K562 (cell line): ENCODE data around the gene MYLIP. TPM values are rescaled to one million over a fixed set of nuclear protein-coding genes. Genes with fewer than 3 reads are reported as not detected.

Experiments used
- ARNT ChIP-seq, 2 experiments: fragments of 450-650 bp; IDR thresholded peaks; 2 replicates each; pipeline ENCODE4 v1.6.1; 2016; ENCODE audit warnings: mild to moderate bottlenecking in 1 of 2
- ATF4 ChIP-seq: fragments of 450-650 bp; formaldehyde crosslinking; IDR thresholded peaks from 2 replicates; pipeline ENCODE4 v1.4.0; 2022; ENCODE audit warnings: mild to moderate bottlenecking, moderate library complexity
- BDP1 ChIP-seq: IDR thresholded peaks from 3 replicates; pipeline ENCODE4 v1.6.1; 2011; ENCODE audit not compliant: insufficient read length, insufficient read depth
- CUX1 ChIP-seq: fragments of 200-800 bp; sonication (Bioruptor generic); IDR thresholded peaks from 2 replicates; pipeline ENCODE4 v1.6.1; 2016; ENCODE audit warnings: missing genetic modification characterization, missing compliant biosample characterization
- ELF2 ChIP-seq: fragments of 250-450 bp; sonication (Bioruptor Pico); IDR thresholded peaks from 2 replicates; pipeline ENCODE4 v1.5.0; 2021; ENCODE audit warnings: mild to moderate bottlenecking
- HEY1 ChIP-seq: fragments of 250-450 bp; sonication (Bioruptor Pico); IDR thresholded peaks from 2 replicates; pipeline ENCODE4 v1.5.0; 2020; ENCODE audit warnings: mild to moderate bottlenecking, moderate library complexity, borderline replicate concordance
- HMBOX1 ChIP-seq: sonication (generic); IDR thresholded peaks from 2 replicates; pipeline ENCODE4 v1.6.1; 2016
- ID3 ChIP-seq, 2 experiments: fragments of 250-450 bp in 1 of 2; fragments of 450-650 bp in 1 of 2; sonication (Bioruptor Pico) in 1 of 2; IDR thresholded peaks; 2 replicates each; pipeline versions ENCODE4 v1.6.1 to v1.8.0; 2016 to 2021; ENCODE audit warnings: mild to moderate bottlenecking in 2 of 2, moderate library complexity in 2 of 2, missing compliant biosample characterization in 1 of 2, missing genetic modification characterization in 1 of 2
- KAT7 ChIP-seq: sonication (generic); formaldehyde crosslinking; IDR thresholded peaks from 2 replicates; pipeline ENCODE4 v1.8.0; 2022; ENCODE audit warnings: missing genetic modification reagents, mild to moderate bottlenecking, borderline replicate concordance
- RBM22 ChIP-seq: fragments of 200-400 bp; formaldehyde crosslinking; IDR thresholded peaks from 2 replicates; pipeline ENCODE4 v1.6.1; 2018; ENCODE audit warnings: low read length, low read depth; ENCODE audit not compliant: poor library complexity, severe bottlenecking
- RCOR1 ChIP-seq, 2 experiments: IDR thresholded peaks; 2 replicates each; pipeline ENCODE4 v1.6.1; 2012; ENCODE audit warnings: low read depth in 2 of 2, low read length in 2 of 2, borderline replicate concordance in 1 of 2, improper control_type of control experiment in 1 of 2
- SIRT6 ChIP-seq: IDR thresholded peaks from one replicate; pipeline ENCODE4 v1.6.1; 2012; ENCODE audit warnings: low read depth, mild to moderate bottlenecking, control low read depth, inconsistent platforms, low read length, moderate library complexity
- TARDBP ChIP-seq: fragments of 450-650 bp; IDR thresholded peaks from 2 replicates; pipeline ENCODE4 v1.6.1; 2016
- THRB ChIP-seq: fragments of 450-650 bp; formaldehyde crosslinking; conservative IDR thresholded peaks from 2 replicates; pipeline ENCODE4 v1.4.0; 2022; ENCODE audit warnings: mild to moderate bottlenecking, missing genetic modification characterization
- ZBTB49 ChIP-seq: sonication (generic); formaldehyde crosslinking; IDR thresholded peaks from 2 replicates; pipeline ENCODE4 v1.8.0; 2022; ENCODE audit warnings: missing genetic modification reagents, mild to moderate bottlenecking, borderline replicate concordance
- ZNF431 ChIP-seq: sonication (generic); formaldehyde crosslinking; IDR thresholded peaks from 2 replicates; pipeline ENCODE4 v1.8.0; 2022; ENCODE audit warnings: mild to moderate bottlenecking, missing genetic modification reagents
- polyA plus RNA-seq, 8 experiments: library from polyadenylated mRNA; depleted of rRNA in 4 of 8; stranded (reverse) in 5 of 8; unstranded in 3 of 8; fragments of >200 nt; fragmentation: Nextera tagmentation in 2 of 8; fragmentation: Illumina TruSeq in 1 of 8; extraction: Ambion mirVana in 2 of 8; extraction: Trizol in 1 of 8; gene quantifications; 2 replicates each; pipeline versions ENCODE4 v1.2.1 to v1.2.3, GENCODE V29; 2011 to 2014; ENCODE audit warnings: inconsistent platforms in 1 of 8, missing spikeins in 1 of 8
- total RNA-seq, 7 experiments: library from RNA; depleted of rRNA in 6 of 7; stranded (reverse); fragments of >200 nt in 6 of 7; fragmentation: Illumina TruSeq in 2 of 7; extraction: Trizol in 2 of 7; gene quantifications; 2 replicates each; pipeline versions ENCODE4 v1.2.1 to v1.2.3, GENCODE V29; 2011 to 2021; ENCODE audit warnings: low replicate concordance in 1 of 7

Gene MYLIP
- total and polyA plus RNA-seq, 9 of the 15 experiments (the other 6 are each of a cell fraction or from before 2014, with no cell fraction given): 10.8 to 43.5 (median 31.5) TPM

GRCh38 chr6:16168121-16168520 is 39.2 kb downstream of the MYLIP start (continued):
- TF ChIP-seq CUX1 (CRISPR knock-in tag) (no peak), HMBOX1 (peak; percentile 34), THRB (CRISPR knock-in tag) (no peak), ATF4 (CRISPR knock-in tag) (0 out of 2 replicates have a peak, but pooled peaks have one; percentile 12), SIRT6 (no peak), ID3 (CRISPR knock-in tag; IDR thresholded peaks at IDR 0.05) (no peak), ID3 (tag; IDR thresholded peaks at IDR 0.05) (no peak), RCOR1 (IDR thresholded peaks at IDR 0.05; ENCODE audit: borderline replicate concordance in 1 of 2, low read depth in 2 of 2, low read length in 2 of 2) (0 out of 4 replicates have a peak, but pooled peaks of 1 of the 2 experiments have one; percentile 7), HEY1 (no peak), ARNT (IDR thresholded peaks at IDR 0.05) (no peak), RBM22 (no peak), TARDBP (no peak), ELF2 (CRISPR knock-in tag) (no peak), BDP1 (no peak), ZNF431 (no peak), KAT7 (CRISPR knock-in tag) (no peak), ZBTB49 (CRISPR knock-in tag) (no peak)
